DOHH2 (cell line): Measurements from ENCODE around the gene IRF2BPL.

Source experiments
- H3F3A ChIP-seq: fragments of 200-600 bp; sonication (generic), shearing (Covaris generic); 2 replicates; pipeline ENCODE4 v1.6.0; 2016; ENCODE audit warnings: antibody characterized with exemption, mild to moderate bottlenecking; ENCODE audit not compliant: control insufficient read depth, insufficient read depth
- H3K27ac ChIP-seq: fragments of 200-600 bp; sonication (generic); 2 replicates; pipeline ENCODE4 v1.5.1; 2014; ENCODE audit warnings: low read depth, mild to moderate bottlenecking, low read length, moderate library complexity
- H3K27me3 ChIP-seq: fragments of 200-600 bp; sonication (generic); 2 replicates; pipeline ENCODE4 v1.6.1; 2014; ENCODE audit warnings: mild to moderate bottlenecking, low read length, mixed read lengths; ENCODE audit not compliant: control insufficient read depth
- H3K36me3 ChIP-seq: fragments of 200-600 bp; sonication (generic); 2 replicates; pipeline ENCODE4 v1.6.1; 2014; ENCODE audit warnings: mild to moderate bottlenecking, low read length, moderate library complexity, mixed read lengths; ENCODE audit not compliant: control insufficient read depth
- H3K4me1 ChIP-seq: fragments of 200-600 bp; sonication (generic); 2 replicates; pipeline ENCODE4 v1.6.1; 2014; ENCODE audit warnings: mild to moderate bottlenecking, low read length, mixed read lengths; ENCODE audit not compliant: control insufficient read depth
- H3K4me2 ChIP-seq: fragments of 200-600 bp; sonication (generic); 2 replicates; pipeline ENCODE4 v1.6.0; 2014; ENCODE audit warnings: mild to moderate bottlenecking, low read length, moderate library complexity
- H3K4me3 ChIP-seq: fragments of 200-600 bp; sonication (generic); 2 replicates; pipeline ENCODE4 v1.5.1; 2014; ENCODE audit warnings: mild to moderate bottlenecking, low read length, mixed read lengths
- H3K79me2 ChIP-seq: fragments of 200-600 bp; sonication (generic); 2 replicates; pipeline ENCODE4 v1.6.1; 2014; ENCODE audit warnings: mild to moderate bottlenecking, low read length, mixed read lengths; ENCODE audit not compliant: control insufficient read depth
- H3K9me2 ChIP-seq: fragments of 200-600 bp; sonication (generic); replicated peaks from 2 replicates; pipeline ENCODE4 v1.6.1; 2014; ENCODE audit warnings: mild to moderate bottlenecking, low read length, mixed read lengths; ENCODE audit not compliant: control insufficient read depth
- H3K9me3 ChIP-seq: fragments of 200-600 bp; sonication (generic); 2 replicates; pipeline ENCODE4 v1.6.1; 2014; ENCODE audit warnings: antibody characterized with exemption, low read length, mixed read lengths; ENCODE audit not compliant: control insufficient read depth, insufficient read depth
- H4K20me1 ChIP-seq: fragments of 200-600 bp; sonication (generic); 2 replicates; pipeline ENCODE4 v1.6.0; 2014; ENCODE audit warnings: low read depth, mild to moderate bottlenecking, antibody characterized with exemption, low read length, moderate library complexity; ENCODE audit not compliant: control insufficient read depth, insufficient read depth
- CTCF ChIP-seq: fragments of 200-600 bp; sonication (generic); IDR thresholded peaks from one replicate; pipeline ENCODE4 v1.5.1; 2014; ENCODE audit warnings: antibody characterized with exemption, mild to moderate bottlenecking, low read depth, low read length; ENCODE audit not compliant: poor library complexity, severe bottlenecking
- EZH2phosphoT487 ChIP-seq: fragments of 200-600 bp; sonication (generic); IDR thresholded peaks from 2 replicates; pipeline ENCODE4 v1.6.1; 2017; ENCODE audit warnings: borderline replicate concordance, mild to moderate bottlenecking, antibody characterized with exemption, low read length, moderate library complexity, mixed read lengths

Gene IRF2BPL

DNA sequence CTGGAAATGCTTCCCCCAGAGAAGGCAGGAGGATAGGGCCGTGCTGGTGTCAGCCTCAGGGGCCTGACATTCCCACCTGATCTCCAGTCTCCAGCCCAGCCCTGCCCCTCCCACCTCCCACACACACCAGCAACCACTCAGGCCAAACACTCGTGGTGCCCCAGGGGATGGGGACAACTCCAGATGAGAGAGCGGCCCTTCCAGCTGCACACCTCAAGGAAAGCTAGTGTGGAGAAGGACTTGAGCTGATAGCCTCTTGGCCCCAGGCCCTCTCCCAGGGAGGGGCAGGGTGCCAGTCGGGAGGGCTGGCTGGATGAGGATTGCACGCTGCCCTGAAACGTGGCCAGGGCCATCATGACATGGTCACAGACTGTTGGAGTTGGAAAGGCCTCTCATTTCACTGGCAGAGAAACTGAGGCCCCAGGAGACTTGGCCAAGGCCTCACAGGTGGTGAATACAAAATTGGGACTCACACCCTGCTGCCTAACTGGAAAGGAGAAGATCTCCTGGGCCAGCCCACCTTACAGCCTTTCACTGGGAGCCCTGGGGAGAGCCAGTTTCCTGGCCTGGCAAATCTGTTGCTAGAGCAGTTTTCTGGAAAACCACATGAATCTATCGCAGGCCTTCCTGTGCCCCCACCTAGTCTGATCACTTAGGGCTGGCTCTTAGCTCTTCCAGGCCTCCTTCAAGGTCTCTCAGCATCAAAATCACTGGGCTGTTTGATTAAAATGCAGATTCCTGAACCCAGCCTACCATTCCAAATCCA is 52.1 kb downstream of the IRF2BPL start:
- H3K27ac ChIP-seq, result no peak overlapping the region
- H3F3A ChIP-seq, result no peaks in the 10 kb centered on the region
- no peaks in the 10 kb centered on the region for H3K36me3 ChIP-seq

DNA sequence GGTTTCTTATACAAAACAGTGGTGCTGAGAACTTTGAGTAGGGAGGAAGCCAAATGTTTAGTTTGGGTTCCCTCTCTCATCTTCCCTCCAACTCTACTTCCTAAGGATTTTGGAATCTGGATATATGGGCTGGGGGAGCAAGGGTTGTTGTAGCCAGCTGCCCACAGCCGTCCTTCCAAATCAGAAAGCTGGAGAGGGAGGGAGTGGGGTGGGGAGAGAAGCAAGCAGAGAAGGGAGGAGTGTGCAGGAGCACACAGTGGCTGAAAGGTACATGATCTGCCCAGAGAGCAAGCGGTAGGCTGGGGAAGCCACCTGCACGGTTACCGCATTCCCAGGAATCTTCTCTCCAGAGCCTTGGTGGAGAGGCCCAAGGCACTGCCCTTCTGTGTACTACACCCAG is 52.7 kb downstream of the IRF2BPL start:
- no peak for TF ChIP-seq EZH2phosphoT487
- TF ChIP-seq CTCF, result no peak
- H3K79me2 ChIP-seq, result no peaks in the 10 kb centered on the region
- H3K4me1 ChIP-seq, result peaks cover 4% of the 10 kb centered on the region; the same call in 1 of the 2 replicates
- no peak overlapping the region for H3K4me2 ChIP-seq
- H3K27ac ChIP-seq, result no peak overlapping the region
- H3K4me3 ChIP-seq, result no peak overlapping the region
- no peaks in the 10 kb centered on the region for H3K9me3 ChIP-seq
- H3K36me3 ChIP-seq, result no peaks in the 10 kb centered on the region
- H3K9me2 ChIP-seq, result no peaks in the 10 kb centered on the region
- H3F3A ChIP-seq, result no peaks in the 10 kb centered on the region
- 0 out of 2 replicates have a peak, but pooled peaks cover 3% of the 10 kb centered on the region for H4K20me1 ChIP-seq
- peaks cover 19% of the 10 kb centered on the region for H3K27me3 ChIP-seq

More for the DNA sequence above, 52.1 kb downstream of the IRF2BPL start:
- Histone ChIP-seq H3K4me2 (no peak overlapping the region), H3K4me3 (no peak overlapping the region), H3K9me2 (no peaks in the 10 kb centered on the region), H3K79me2 (no peaks in the 10 kb centered on the region), H3K9me3 (peaks cover 4% of the 10 kb centered on the region; the same call in 1 of the 2 replicates), H3K27me3 (peaks cover 17% of the 10 kb centered on the region), H4K20me1 (0 out of 2 replicates have a peak, but pooled peaks cover 3% of the 10 kb centered on the region), H3K4me1 (peaks cover 4% of the 10 kb centered on the region; the same call in 1 of the 2 replicates)
- TF ChIP-seq EZH2phosphoT487 (no peak), CTCF (no peak)

DNA sequence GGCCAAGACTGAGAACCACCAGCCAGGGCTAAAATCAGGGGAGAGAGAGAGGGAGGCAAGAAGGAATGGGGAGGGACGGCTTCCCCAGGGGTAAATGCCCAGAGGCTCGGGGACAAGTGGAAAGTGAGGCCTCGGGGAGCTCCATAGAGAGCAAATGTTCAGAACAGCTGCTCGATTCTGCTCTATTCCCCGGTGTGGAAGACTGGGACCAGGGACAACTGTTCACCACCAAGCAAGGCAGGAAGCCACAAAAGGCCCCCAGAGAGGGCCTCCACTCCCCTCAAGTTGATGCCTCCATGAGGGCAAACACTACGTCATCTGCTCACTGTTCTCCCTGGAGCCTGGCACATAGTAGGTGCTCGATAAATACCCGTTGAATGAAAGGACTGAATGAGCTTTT is 53.5 kb downstream of the IRF2BPL start:
- Histone ChIP-seq H3K9me3 (no peaks in the 10 kb centered on the region), H3K27ac (no peak overlapping the region), H3F3A (no peaks in the 10 kb centered on the region)

More for the DNA sequence above, 53.5 kb downstream of the IRF2BPL start:
- no peak overlapping the region for H3K4me2 ChIP-seq
- no peaks in the 10 kb centered on the region for H3K36me3 ChIP-seq
- H3K4me1 ChIP-seq, result peaks cover 4% of the 10 kb centered on the region; the same call in 1 of the 2 replicates
- H3K4me3 ChIP-seq, result no peak overlapping the region
- TF ChIP-seq EZH2phosphoT487, result no peak
- no peaks in the 10 kb centered on the region for H3K79me2 ChIP-seq
- H3K27me3 ChIP-seq, result peaks cover 16% of the 10 kb centered on the region
- 0 out of 2 replicates have a peak, but pooled peaks cover 3% of the 10 kb centered on the region for H4K20me1 ChIP-seq
- H3K9me2 ChIP-seq, result no peaks in the 10 kb centered on the region
